Body of pancreas (tissue), 4 donors: Measurements from ENCODE around the gene HSPA12B. TPM values are rescaled to one million over a fixed set of nuclear protein-coding genes. Genes with fewer than 3 reads are reported as not detected.

ENCODE experiments used
- ATAC-seq: fragments of 150-250 bp; one replicate; pipeline ENCODE4 v1.9.1; 2016
- DNase-seq, 4 donors: peaks; one replicate each; pipeline ENCODE4 v3.0.0-alpha.2; 2019
- H3K27ac ChIP-seq, 4 donors: fragments of 200-600 bp; sonication (generic); 1 replicate in 3 of 4; 2 replicates in 1 of 4; pipeline versions ENCODE4 v1.5.1 to v1.6.1; 2016 to 2019; ENCODE audit warnings: mild to moderate bottlenecking in 1 of 4, mixed read lengths in 1 of 4, moderate library complexity in 1 of 4
- H3K27me3 ChIP-seq, 2 donors: fragments of 200-600 bp; sonication (generic); one replicate each; pipeline ENCODE4 v1.6.0; 2016; ENCODE audit warnings: mild to moderate bottlenecking in 1 of 2
- H3K36me3 ChIP-seq, 2 donors: fragments of 200-600 bp; sonication (generic); replicated peaks in 1 of 2; 2 replicates each; pipeline ENCODE4 v1.5.1; 2016; ENCODE audit warnings: low read depth in 2 of 2; ENCODE audit not compliant: insufficient read depth in 1 of 2
- H3K4me1 ChIP-seq: fragments of 200-600 bp; sonication (generic); one replicate; pipeline ENCODE4 v1.6.0; 2016
- H3K4me3 ChIP-seq, 2 donors: fragments of 200-600 bp; sonication (generic); 1 replicate in 1 of 2; 2 replicates in 1 of 2; pipeline ENCODE4 v1.5.1; 2016 to 2019
- H3K9me3 ChIP-seq, 3 donors: fragments of 200-600 bp; sonication (generic); 1 replicate in 2 of 3; 2 replicates in 1 of 3; pipeline ENCODE4 v1.5.1; 2016
- POLR2A ChIP-seq, 3 donors: fragments of 450-650 bp; IDR thresholded peaks; one replicate each; pipeline ENCODE4 v1.6.1; 2016; ENCODE audit warnings: antibody characterized with exemption in 3 of 3, mild to moderate bottlenecking in 2 of 3
- WGBS, 2 donors: methylation state at CpG; one replicate each; pipeline ENCODE4 v1.1.5; 2017; 5-methylcytosine and 5-hydroxymethylcytosine counted together
- intact Hi-C: fragments of 100-400 bp; cut with DNase I; formaldehyde crosslinking; loops from one replicate; pipeline ENCODE4 v1.15.1; 2023
- total RNA-seq, 2 donors: library from RNA; depleted of rRNA; stranded (reverse); fragments of >200 nt; gene quantifications; one replicate each; pipeline ENCODE4 v1.1.0, GENCODE V29; 2016
- TF ChIP-seq, protein P1 (sequence below), 7 experiments: fragments of 450-650 bp in 4 of 7; fragments of 200-600 bp in 3 of 7; sonication (generic) in 3 of 7; IDR thresholded peaks; one replicate each; pipeline ENCODE4 v1.5.1; 2016 to 2019; ENCODE audit warnings: antibody characterized with exemption in 7 of 7

Gene HSPA12B
- total RNA-seq, 2 donors from 2014 or later, result 3.3 to 4.4 TPM

GRCh38 chr20:3797592-3798372, 65.3 kb downstream of the HSPA12B start:
- no peak for DNase-seq
- H3K36me3 ChIP-seq, result no peaks in the 10 kb centered on the region
- H3K27ac ChIP-seq, result no peak overlapping the region
- WGBS, 2 donors, result 82 to 87% methylated on average over 19 of the region's 19 CpGs
- H3K4me3 ChIP-seq, result no peak overlapping the region
- peaks cover 26% of the 10 kb centered on the region for H3K4me1 ChIP-seq
- TF ChIP-seq, protein P1, sequence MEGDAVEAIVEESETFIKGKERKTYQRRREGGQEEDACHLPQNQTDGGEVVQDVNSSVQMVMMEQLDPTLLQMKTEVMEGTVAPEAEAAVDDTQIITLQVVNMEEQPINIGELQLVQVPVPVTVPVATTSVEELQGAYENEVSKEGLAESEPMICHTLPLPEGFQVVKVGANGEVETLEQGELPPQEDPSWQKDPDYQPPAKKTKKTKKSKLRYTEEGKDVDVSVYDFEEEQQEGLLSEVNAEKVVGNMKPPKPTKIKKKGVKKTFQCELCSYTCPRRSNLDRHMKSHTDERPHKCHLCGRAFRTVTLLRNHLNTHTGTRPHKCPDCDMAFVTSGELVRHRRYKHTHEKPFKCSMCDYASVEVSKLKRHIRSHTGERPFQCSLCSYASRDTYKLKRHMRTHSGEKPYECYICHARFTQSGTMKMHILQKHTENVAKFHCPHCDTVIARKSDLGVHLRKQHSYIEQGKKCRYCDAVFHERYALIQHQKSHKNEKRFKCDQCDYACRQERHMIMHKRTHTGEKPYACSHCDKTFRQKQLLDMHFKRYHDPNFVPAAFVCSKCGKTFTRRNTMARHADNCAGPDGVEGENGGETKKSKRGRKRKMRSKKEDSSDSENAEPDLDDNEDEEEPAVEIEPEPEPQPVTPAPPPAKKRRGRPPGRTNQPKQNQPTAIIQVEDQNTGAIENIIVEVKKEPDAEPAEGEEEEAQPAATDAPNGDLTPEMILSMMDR (IDR thresholded peaks at IDR 0.05), result no peak
- TF ChIP-seq POLR2A (IDR thresholded peaks at IDR 0.05), result no peak
- H3K27me3 ChIP-seq, result no peaks in the 10 kb centered on the region
- no peaks in the 10 kb centered on the region for H3K9me3 ChIP-seq
- intact Hi-C loops, result no loop called here
- ATAC-seq, result no peak

- WGBS, 2 donors, result 71 to 86% methylated on average over 3 to 5 of the region's 5 CpGs
- Histone ChIP-seq H3K36me3 (no peaks in the 10 kb centered on the region), H3K9me3 (no peaks in the 10 kb centered on the region), H3K4me1 (peaks cover 28% of the 10 kb centered on the region), H3K27me3 (no peaks in the 10 kb centered on the region), H3K27ac (no peak overlapping the region), H3K4me3 (no peak overlapping the region)
- ATAC-seq (no peak), DNase-seq (no peak)
- no peak for TF ChIP-seq POLR2A (IDR thresholded peaks at IDR 0.05)
- TF ChIP-seq, protein P1 (IDR thresholded peaks at IDR 0.05), result no peak
- intact Hi-C loops, result no loop called here
These were observed 65.9 kb downstream of the HSPA12B start for GRCh38 chr20:3798373-3798768.

- DNase-seq (no peak), ATAC-seq (no peak)
- H3K27ac ChIP-seq, result no peak overlapping the region
- no peaks in the 10 kb centered on the region for H3K27me3 ChIP-seq
- H3K9me3 ChIP-seq, result no peaks in the 10 kb centered on the region
- H3K36me3 ChIP-seq, result no peaks in the 10 kb centered on the region
- no peak overlapping the region for H3K4me3 ChIP-seq
- WGBS, 2 donors, result 93 to 96% methylated on average over 2 to 3 of the region's 3 CpGs
- TF ChIP-seq POLR2A (IDR thresholded peaks at IDR 0.05), result no peak
- TF ChIP-seq, protein P1 (IDR thresholded peaks at IDR 0.05), result no peak
- intact Hi-C loops, result no loop called here
- H3K4me1 ChIP-seq, result peaks cover 28% of the 10 kb centered on the region
These were observed 66.4 kb downstream of the HSPA12B start for GRCh38 chr20:3798908-3799248.

GRCh38 chr20:3800256-3800877, 67.9 kb downstream of the HSPA12B start:
- Histone ChIP-seq H3K4me3 (no peak overlapping the region), H3K27ac (no peak overlapping the region), H3K27me3 (no peaks in the 10 kb centered on the region), H3K36me3 (no peaks in the 10 kb centered on the region), H3K4me1 (peaks cover 23% of the 10 kb centered on the region), H3K9me3 (no peaks in the 10 kb centered on the region)
- ATAC-seq (no peak), DNase-seq (no peak)
- intact Hi-C loops, result no loop called here
- TF ChIP-seq, protein P1 (IDR thresholded peaks at IDR 0.05), result no peak
- no peak for TF ChIP-seq POLR2A (IDR thresholded peaks at IDR 0.05)
- WGBS, 2 donors, result 87 to 88% methylated on average over 16 to 17 of the region's 18 CpGs
